NCI-H1694 (cell line): ENCODE data around the gene RGS9.

Source experiments
- DNase-seq: peaks from one replicate; lab custom pipeline; 2025; lab: John Stamatoyannopoulos, UW

Gene RGS9

GRCh38 chr17:65219124-65219523 is 82.0 kb downstream of the RGS9 start:
- DNase-seq, result no peak

DNA sequence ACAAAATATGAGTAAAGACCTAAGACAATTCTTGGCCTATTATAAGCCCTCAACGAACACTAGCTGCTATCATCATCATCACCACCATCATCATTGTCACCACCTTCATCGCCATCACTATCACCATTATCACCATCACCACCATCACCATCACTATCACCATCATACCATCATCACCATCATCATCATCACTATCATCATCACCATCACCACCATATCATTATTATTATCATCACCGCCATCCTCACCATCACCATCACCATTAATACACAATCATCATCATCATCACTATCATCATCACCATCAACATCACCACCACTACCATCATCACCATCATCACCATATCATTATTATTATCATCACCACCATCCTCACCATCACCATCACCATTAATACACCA is 82.5 kb downstream of the RGS9 start:
- no peak for DNase-seq

GRCh38 chr17:65220732-65221131 is 83.6 kb downstream of the RGS9 start:
- no peak for DNase-seq

DNA sequence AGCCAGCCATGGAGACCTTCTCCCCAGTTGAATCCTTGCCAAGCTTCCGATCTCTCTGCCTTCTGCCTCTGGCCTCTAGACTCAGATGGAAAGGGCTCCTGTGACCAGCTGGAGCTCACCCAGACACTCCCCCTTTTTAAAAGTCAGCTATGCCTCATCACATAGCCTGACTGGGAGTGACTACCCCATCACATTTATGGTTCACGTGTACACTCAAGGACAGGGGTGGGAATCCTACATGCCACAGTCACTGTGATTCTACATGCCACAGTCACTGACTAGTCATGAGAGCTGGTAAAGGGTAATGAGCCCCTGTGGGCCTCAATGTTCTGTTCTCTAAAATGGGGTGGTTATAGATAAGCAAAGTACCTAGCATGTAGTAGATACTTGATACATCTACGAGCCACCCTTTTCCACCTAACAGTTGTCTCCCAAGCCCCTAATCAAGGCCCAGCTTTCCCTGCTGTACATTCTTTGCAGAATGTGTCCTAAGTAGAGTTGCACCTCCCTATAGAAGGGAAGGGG is 85.1 kb downstream of the RGS9 start:
- no peak for DNase-seq

DNA sequence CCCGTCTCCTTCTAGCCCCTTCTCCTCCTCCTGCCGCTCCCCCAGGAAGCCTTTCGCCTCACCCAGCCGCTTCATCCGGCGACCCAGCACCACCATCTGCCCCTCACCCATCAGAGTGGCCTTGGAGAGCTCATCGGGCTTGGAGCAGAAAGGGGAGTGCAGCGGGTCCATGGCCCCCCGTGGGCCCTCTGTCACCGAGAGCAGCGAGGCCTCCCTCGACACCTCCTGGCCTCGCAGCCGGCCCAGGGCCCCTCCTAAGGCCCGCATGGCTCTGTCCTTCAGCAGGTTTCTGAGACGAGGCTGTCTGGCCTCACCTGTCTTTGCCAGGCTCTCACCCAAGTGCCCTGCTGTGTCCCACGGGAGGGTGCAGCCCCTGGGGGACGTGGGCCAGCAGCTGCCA is 87.9 kb downstream of the RGS9 start:
- DNase-seq, result no peak

DNA sequence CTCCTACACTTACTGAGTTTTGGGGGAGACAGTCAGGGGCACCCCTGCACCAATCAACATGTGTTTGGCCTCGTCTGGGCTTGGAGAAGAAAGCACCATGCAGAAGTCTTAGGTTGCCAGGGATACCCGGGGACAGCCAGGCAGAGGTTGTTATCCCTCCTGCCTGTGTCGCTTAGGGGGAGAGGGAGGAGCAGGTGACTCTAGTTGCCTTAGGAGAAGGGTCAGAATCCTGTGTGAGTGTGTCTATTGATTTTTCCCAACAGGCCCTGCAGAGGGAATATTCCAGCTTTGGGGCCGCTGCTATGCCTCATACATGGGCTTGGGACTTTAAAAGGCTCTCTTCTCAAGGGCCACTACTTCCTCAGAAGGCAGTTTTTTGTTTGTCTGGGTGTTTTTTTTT is 89.1 kb downstream of the RGS9 start:
- no peak for DNase-seq

DNA sequence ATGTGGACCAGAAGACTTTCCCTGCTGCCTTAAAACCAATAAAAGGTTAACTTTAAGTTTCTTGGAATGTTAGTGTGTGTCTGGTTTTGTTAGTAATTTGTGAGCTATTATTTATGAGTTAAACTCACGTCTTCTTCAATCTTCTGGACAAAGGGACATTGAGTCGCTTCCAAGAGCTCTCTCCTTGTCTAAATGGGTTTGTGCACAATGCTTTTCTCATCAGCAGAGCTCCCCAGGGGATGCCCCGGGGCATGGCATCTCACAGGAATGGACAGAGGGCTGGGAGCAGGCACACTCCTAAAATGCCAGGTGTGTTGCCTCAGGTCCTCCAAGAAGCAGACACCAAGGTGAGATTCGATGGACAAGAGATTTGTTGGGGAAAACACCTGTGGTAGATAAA is 90.5 kb downstream of the RGS9 start:
- no peak for DNase-seq

DNA sequence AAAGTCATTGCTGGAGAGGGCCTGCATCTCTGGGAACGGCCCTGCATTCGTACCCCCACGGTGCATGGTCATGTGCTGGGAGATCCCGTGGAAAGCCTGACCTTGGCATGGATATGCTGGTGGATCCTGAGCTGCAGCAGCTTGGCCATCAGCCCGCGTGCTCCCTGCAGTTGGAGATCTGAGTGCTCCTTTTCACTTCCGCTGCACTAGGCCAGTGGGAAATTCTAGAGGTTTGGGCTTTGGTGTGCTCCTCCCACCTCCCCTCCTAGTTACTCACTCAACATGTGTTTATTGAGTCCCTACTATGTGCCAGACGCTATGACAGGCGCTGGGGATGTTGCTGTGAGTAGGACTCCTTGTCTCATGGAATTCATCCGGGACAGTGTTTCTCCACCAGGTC is 91.1 kb downstream of the RGS9 start:
- no peak for DNase-seq

- no peak for DNase-seq
Measured at GRCh38 chr17:65228734-65229620, 91.8 kb downstream of the RGS9 start.

DNA sequence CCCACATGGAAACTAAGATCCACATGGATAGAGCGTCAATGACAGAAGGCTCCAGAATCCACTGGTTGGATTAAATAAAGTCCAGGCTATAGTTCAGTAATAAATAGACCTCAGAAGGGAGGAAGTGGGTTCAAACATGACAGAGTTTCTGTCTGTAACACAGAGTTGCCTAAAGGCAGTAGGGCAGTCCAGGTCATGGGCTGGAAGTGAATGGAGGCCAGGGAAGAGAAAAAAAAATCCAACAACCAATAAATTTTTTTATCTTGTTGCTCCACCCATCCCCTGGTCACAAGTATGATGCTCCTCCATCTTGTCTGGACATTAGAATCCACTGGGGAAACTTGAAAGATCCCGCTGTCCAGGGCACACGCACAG is 92.4 kb downstream of the RGS9 start:
- DNase-seq, result no peak

DNA sequence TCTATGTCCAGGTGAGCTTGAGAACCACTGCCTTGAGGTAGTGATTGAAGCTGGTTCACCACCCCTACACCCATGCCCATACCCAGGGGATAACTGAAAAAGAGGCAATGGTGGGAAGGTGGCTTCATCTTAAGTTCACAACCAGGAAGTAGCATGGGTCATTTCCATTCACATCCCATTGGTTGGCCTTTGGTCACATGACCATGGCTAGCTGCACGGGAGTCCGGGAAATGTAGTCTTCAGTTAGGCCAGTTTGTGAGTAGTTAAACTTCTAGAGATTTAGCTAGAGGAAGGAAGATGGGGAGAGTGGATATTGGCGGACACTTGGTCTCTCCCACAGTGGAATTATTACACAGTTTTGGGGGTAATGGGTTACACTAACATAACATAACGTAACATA is 92.9 kb downstream of the RGS9 start:
- DNase-seq, result no peak

DNA sequence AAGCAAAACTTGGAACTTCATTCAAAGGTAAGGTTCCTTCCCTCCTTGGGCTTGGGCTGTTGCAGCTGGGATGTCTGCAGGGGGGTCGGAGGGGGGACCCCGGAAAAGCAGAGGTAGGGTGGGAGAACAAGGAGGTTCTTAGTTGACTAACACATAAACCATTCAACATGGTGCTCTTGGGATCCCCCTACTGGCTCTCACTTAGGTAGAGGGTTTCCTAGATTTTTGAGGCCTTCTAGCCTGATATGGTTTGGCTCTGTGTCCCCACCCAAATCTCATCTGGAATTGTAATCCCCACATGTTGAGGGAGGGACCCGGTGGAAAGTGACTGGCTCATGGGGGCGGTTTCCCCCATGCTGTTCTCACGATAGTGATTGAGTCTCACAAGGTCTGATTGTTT is 93.9 kb downstream of the RGS9 start:
- DNase-seq, result no peak

- peak; percentile 32 for DNase-seq
Measured at GRCh38 chr17:65231662-65232335, 94.6 kb downstream of the RGS9 start.

GRCh38 chr17:65235284-65235683 is 98.1 kb downstream of the RGS9 start:
- no peak for DNase-seq

DNA sequence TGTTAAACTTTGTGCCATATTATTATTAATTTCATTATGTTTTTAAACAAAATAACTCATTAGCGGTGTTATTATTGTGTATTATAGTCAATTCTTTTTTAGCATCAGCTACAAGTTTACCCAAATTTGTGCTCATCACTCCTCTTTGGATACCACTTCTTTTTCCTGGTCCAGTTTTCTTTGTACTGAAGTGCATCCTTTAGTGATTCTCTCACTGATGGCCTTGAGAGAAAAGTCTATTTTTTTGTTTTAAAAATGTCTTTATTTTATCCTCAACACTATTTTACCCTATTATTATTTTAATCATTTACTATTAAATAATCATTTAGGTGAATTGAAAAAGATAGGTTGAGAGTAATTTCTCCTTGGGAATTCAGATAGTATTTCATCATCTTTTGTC is 99.2 kb downstream of the RGS9 start:
- DNase-seq, result no peak

GRCh38 chr17:65243838-65244625 is 106.9 kb downstream of the RGS9 start:
- DNase-seq, result no peak

GRCh38 chr17:65246252-65246651 is 109.1 kb downstream of the RGS9 start:
- no peak for DNase-seq

DNA sequence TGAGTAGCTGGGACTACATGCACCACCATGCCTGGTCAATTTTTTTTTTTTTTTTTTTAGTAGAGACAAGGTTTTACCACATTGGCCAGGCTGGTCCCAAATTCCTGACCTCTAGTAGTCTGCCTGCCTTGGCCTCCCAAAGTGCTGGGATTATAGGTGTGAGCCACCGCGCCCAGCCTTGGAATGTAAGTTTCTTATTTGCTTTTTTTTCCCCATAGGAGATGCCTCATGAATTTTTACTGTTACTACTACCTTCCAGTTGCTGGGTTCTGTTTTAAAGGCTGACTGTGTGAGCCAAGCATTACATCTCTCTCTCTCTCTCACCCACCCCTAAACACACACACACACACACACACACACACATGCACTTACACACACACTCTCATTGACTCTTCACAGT is 112.6 kb downstream of the RGS9 start:
- DNase-seq, result no peak

DNA sequence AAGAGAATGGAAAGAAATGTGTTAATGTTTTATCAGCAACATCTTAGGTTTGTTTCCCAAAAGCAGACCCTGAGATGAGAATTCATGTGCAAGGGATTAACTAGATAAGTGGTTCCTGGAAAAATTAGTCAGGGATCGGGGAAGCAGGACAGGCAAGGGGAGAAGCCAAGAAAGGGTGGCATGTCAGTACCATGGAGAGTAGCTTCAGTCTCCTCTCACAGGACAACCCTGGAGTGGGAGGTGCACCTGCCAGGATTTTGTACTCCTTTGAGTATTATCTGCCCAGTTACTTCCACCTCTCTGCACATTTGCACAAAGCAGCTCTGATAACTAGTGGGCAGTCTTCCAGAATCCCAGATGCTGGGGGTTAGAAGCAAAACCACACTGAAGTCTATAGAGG is 117.0 kb downstream of the RGS9 start:
- DNase-seq, result no peak

- DNase-seq, result no peak
Measured at GRCh38 chr17:65259281-65259680, 122.1 kb downstream of the RGS9 start.

DNA sequence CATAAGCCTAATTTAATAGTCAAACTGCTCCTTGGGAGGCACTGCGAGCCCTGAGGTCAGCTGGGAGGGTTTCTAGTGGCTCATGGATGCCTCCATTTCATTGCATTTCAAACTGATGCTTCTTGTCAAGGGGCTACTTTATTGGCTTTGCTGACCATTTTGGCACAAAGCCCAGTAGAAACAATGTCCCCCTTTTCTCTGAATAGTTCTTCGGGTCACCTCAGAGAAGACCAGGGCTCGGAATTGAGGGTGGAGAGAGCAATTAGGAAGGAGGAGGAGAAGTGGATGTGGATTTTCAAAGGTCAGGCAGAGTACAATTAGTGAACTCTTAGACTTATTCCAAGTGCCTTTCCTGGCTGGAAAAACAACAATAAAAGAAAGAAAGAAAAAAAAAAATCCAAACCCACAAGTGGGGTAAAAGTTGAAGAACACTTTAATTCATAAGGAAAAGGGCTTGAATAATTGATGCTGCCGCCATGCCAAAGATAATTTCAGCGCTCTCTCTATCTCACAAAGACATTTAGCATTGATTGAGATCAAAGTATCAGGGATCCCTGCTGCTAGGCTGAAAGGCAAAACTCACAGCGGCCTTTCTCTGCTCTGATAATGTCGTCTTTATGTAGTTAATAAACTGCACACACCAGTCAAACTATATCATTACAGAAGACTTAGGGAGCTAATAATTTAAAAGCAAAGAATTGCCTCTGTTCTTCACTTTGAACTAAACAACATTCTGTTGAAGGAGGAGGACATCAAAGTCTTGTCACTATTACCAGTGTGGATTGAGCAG is 122.7 kb downstream of the RGS9 start:
- no peak for DNase-seq

DNA sequence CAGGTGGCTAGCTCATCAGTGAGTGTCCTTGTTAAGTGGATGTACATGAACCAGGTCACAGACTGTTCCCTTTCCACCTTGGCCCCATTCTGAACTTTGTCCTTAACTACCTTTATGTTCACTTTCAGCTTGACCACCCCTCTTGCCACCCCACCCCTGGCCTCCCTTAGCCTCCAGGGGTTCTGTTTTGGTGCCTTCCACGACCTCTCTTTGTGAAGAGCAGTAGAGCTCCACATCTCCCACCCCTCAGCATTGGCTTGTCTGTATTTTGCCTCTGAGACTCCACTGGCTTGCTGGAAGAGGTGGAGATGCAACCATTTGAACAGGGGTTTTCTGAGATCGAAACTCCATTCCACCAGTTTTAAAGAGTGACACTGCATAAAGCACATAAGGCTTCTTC is 123.5 kb downstream of the RGS9 start:
- no peak for DNase-seq
